Bronchial epithelial cell (primary cell): Measurements from ENCODE around the gene EGF. TPM values are rescaled to one million over a fixed set of nuclear protein-coding genes. Genes with fewer than 3 reads are reported as not detected.
A peak's percentile ranks its signal among the peaks of the same experiment; 100 is the strongest.

Experiments
- DNase-seq: peaks from one replicate; pipeline ENCODE4 v3.0.0-alpha.2; 2010; ENCODE audit warnings: low read depth
- FAIRE-seq: peaks from 2 replicates; lab custom pipeline; 2011; peaks lifted over from hg19 to GRCh38; lab: Jason Lieb, UNC
- H3K27me3 ChIP-seq: 2 replicates; pipeline ENCODE4 v1.5.1; 2011; ENCODE audit warnings: low read length; ENCODE audit not compliant: control insufficient read depth, insufficient read depth
- H3K36me3 ChIP-seq: 2 replicates; pipeline ENCODE4 v1.5.1; 2011; ENCODE audit warnings: low read length; ENCODE audit not compliant: control insufficient read depth, insufficient read depth
- H3K4me3 ChIP-seq: 2 replicates; pipeline ENCODE4 v1.5.1; 2011; ENCODE audit warnings: mild to moderate bottlenecking, low read depth, low read length, control low read depth
- CTCF ChIP-seq: IDR thresholded peaks from 2 replicates; pipeline ENCODE4 v1.5.1; 2011; ENCODE audit warnings: mild to moderate bottlenecking, moderate library complexity, low read length, control low read depth, inconsistent platforms; ENCODE audit not compliant: insufficient read depth, severe bottlenecking
- total RNA-seq: library from RNA; depleted of rRNA; stranded (reverse); fragments of >200 nt; gene quantifications from 2 replicates; pipeline ENCODE4 v1.2.1, GENCODE V29; 2014

The EGF gene
- total RNA-seq, 1 donor from 2014 or later, result 1.1 TPM

- TF ChIP-seq CTCF, result no peak
- Histone ChIP-seq H3K4me3 (no peak overlapping the region), H3K27me3 (peaks cover 3% of the 10 kb centered on the region), H3K36me3 (no peaks in the 10 kb centered on the region)
- FAIRE-seq (no peak), DNase-seq (no peak)
These were observed 33.6 kb upstream of the EGF start for GRCh38 chr4:109879081-109879480.

DNA sequence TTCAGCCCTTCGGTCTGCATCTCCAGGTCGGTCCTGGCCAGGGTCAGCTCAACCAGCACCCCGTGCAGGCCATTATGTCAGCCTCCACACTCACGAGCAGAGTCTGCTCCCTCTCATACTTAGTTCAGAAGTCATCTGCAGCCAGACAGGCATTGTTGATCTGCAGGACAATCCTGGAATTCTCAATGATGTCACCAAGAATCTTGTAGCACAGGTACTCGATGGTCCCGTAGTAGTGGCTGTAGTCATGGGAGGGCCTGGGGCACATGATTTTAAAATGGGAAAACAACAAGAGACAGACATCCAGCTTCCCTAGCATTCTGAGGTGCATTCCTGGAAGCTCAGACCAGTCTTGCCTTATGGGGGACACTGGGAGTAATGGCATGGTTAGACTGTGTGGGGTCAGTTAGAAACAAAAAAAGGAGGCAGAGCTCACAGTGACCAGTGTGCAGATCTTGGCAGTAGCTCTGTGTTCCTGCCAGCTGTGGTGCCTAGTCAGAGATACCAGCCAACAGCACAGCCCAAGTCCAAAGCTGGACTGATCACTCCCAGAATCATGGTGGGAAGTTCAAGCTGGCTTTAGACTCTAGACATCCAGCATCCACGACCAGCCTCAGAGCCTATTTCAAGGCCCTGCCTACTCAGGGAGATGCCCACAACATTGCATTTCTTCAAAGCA is 32.9 kb upstream of the EGF start:
- Histone ChIP-seq H3K4me3 (no peak overlapping the region), H3K27me3 (peaks cover 3% of the 10 kb centered on the region), H3K36me3 (no peaks in the 10 kb centered on the region)
- no peak for TF ChIP-seq CTCF
- DNase-seq (no peak), FAIRE-seq (peak; percentile 18)

DNA sequence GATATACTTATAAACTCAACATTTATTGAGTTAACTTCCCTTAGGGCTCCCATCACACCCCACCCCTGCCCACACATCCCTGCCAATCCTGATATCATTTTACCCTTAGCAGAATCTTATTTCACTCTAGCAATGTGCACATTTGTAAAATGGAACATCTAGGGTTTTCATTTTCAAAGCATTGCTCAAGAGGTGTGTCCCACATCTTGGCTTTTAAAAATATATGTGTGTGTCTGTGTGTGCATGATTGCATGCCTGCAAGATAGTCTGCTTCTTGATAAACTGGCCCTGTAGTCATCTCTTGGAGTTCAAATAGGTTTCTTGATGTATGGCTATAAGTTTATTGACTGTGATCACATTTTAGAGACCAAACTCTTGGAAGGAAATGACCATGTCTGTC is 26.4 kb upstream of the EGF start:
- no peak for DNase-seq
- Histone ChIP-seq H3K4me3 (no peak overlapping the region), H3K27me3 (no peaks in the 10 kb centered on the region), H3K36me3 (no peaks in the 10 kb centered on the region)
- FAIRE-seq, result no peak
- no peak for TF ChIP-seq CTCF

DNA sequence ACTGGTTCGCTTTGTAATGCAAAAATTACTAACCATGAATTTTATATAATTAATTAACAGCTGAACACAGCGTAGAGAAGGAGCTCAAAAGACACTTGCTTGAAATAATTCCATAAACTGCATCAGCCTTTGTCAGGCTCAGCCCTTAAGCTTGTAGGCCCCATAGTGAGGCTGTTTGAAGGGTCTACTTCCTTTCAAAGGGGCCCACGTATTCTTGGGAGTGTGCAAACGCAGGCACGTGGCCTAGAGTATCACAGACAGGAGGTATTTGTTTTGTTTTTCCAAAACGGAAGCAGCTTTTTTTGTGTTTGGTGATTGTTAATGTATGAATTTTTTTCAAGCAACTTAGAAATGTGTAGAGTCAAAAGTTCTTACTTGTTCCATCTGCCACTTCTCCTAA is 25.6 kb upstream of the EGF start:
- TF ChIP-seq CTCF, result no peak
- DNase-seq (no peak), FAIRE-seq (no peak)
- Histone ChIP-seq H3K27me3 (no peaks in the 10 kb centered on the region), H3K4me3 (no peak overlapping the region), H3K36me3 (no peaks in the 10 kb centered on the region)

DNA sequence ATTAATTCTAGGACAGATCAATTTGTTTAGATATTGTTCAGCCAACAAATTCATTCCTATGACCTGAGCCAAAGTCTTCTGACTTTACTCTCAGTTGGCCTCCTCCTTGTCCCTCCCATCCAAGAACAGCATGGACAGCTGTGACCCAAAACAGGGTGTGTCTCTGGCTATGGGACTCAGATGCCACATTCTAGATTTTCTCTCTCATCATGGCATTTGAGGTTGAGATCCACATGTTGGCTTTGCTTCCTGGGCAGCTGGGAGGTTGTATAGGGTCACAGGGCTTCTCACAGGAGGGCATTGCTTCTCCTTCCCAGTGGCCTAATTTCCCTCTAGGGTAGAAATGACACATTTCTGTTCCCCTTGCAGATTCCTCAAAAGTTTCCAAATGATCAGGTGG is 22.6 kb upstream of the EGF start:
- FAIRE-seq, result no peak

More for the DNA sequence above, 22.6 kb upstream of the EGF start:
- no peaks in the 10 kb centered on the region for H3K36me3 ChIP-seq
- no peaks in the 10 kb centered on the region for H3K27me3 ChIP-seq
- DNase-seq, result no peak
- no peak for TF ChIP-seq CTCF
- no peak overlapping the region for H3K4me3 ChIP-seq
